Dendritic cell treated with granulocyte-macrophage colony-stimulating factor and Interleukin-4, amounts not matched to agents 40 ng/mL and 50 ng/mL, for 4 days (primary cell): ENCODE data around the gene TRDN.
"Not testable (repeated sequence)": the region's sequence is repeated elsewhere in the genome, so short reads cannot be mapped to it uniquely, and the experiment has no call there.

Source experiments
- H3K27ac Mint-ChIP-seq: one replicate; pipeline ENCODE4 v1.8.0; 2022; ENCODE audit warnings: mild to moderate bottlenecking, mixed read lengths
- H3K27me3 Mint-ChIP-seq: one replicate; pipeline ENCODE4 v1.8.0; 2022; ENCODE audit warnings: mild to moderate bottlenecking, mixed read lengths
- H3K36me3 Mint-ChIP-seq: one replicate; pipeline ENCODE4 v1.8.0; 2022; ENCODE audit warnings: low read depth, mixed read lengths
- H3K4me1 Mint-ChIP-seq: one replicate; pipeline ENCODE4 v1.8.0; 2022; ENCODE audit warnings: low read depth, mixed read lengths
- H3K4me3 Mint-ChIP-seq: one replicate; pipeline ENCODE4 v1.8.0; 2022; ENCODE audit warnings: mild to moderate bottlenecking, moderate library complexity, mixed read lengths
- H3K9me3 Mint-ChIP-seq: one replicate; pipeline ENCODE4 v1.8.0; 2022; ENCODE audit warnings: mixed read lengths
- intact Hi-C: fragments of 100-400 bp; cut with micrococcal nuclease; formaldehyde crosslinking; loops from one replicate; pipeline ENCODE4 v1.15.0; 2022

The TRDN gene

GRCh38 chr6:123472025-123472702 is 164.6 kb downstream of the TRDN start:
- peaks cover 18% of the 10 kb centered on the region for H3K9me3 Mint-ChIP-seq
- H3K4me1 Mint-ChIP-seq, H3K27ac Mint-ChIP-seq, H3K36me3 Mint-ChIP-seq, H3K4me3 Mint-ChIP-seq, H3K27me3 Mint-ChIP-seq, intact Hi-C loops: not testable (repeated sequence)

DNA sequence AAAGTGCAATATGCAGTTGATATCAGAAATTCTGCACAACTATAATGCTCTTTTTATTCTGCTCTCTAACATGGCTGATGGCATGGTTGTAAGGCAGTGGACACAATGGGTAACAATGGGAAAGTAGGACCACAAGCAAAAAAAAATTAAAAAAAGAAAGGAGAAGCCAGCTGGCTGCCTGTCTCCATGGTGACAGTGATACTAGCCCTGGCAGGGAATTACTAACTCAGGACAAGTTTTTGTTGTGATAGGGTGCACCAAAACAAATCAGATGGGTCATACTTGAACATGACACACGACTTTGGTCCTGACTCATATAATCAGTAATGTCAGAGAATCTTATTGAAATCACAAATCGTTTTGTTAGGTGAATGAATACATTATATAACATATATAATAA is 169.4 kb downstream of the TRDN start:
- H3K4me1 Mint-ChIP-seq: no peaks in the 10 kb centered on the region

GRCh38 chr6:123462152-123462551 is 174.6 kb downstream of the TRDN start:
- Mint-ChIP-seq H3K27ac (no peak overlapping the region), H3K4me1 (no peaks in the 10 kb centered on the region), H3K9me3 (no peaks in the 10 kb centered on the region), H3K27me3 (no peaks in the 10 kb centered on the region), H3K36me3 (no peaks in the 10 kb centered on the region), H3K4me3 (no peak overlapping the region)
- intact Hi-C loops: no loop called here

More for the DNA sequence above, 169.4 kb downstream of the TRDN start:
- no peak overlapping the region for H3K4me3 Mint-ChIP-seq
- intact Hi-C loops: no loop called here
- no peak overlapping the region for H3K27ac Mint-ChIP-seq
- H3K36me3 Mint-ChIP-seq: no peaks in the 10 kb centered on the region
- H3K9me3 Mint-ChIP-seq: peaks cover 9% of the 10 kb centered on the region
- no peaks in the 10 kb centered on the region for H3K27me3 Mint-ChIP-seq

- H3K27ac Mint-ChIP-seq: no peak overlapping the region
- no peak overlapping the region for H3K4me3 Mint-ChIP-seq
- no peaks in the 10 kb centered on the region for H3K27me3 Mint-ChIP-seq
- H3K9me3 Mint-ChIP-seq: no peaks in the 10 kb centered on the region
- intact Hi-C loops: no loop called here
- H3K4me1 Mint-ChIP-seq: no peaks in the 10 kb centered on the region
- no peaks in the 10 kb centered on the region for H3K36me3 Mint-ChIP-seq
Observed at GRCh38 chr6:123458218-123458617, 178.5 kb downstream of the TRDN start.

GRCh38 chr6:123456836-123457235 is 179.9 kb downstream of the TRDN start:
- Mint-ChIP-seq H3K4me3 (no peak overlapping the region), H3K9me3 (no peaks in the 10 kb centered on the region), H3K27ac (no peak overlapping the region), H3K36me3 (no peaks in the 10 kb centered on the region), H3K27me3 (no peaks in the 10 kb centered on the region), H3K4me1 (no peaks in the 10 kb centered on the region)
- intact Hi-C loops: no loop called here

DNA sequence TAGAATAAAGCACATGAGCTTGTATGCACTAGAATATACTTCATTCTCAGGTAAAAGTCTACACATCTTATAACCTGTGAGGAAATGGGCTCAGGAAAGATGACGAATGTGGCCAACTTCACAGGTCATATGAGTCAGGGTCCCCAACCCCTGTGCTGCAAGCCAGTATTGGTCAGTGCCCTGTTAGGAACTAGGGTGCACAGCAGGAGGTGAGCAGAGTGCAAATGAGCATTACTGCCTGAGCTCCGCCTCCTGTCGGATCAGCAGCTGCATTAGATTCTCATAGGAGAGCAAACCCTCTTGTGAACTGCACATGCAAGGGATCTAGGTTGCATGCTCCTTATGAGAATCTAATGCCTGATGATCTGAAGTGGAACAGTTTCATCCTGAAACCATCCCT is 182.3 kb downstream of the TRDN start:
- no peak overlapping the region for H3K4me3 Mint-ChIP-seq
- intact Hi-C loops: no loop called here
- no peaks in the 10 kb centered on the region for H3K4me1 Mint-ChIP-seq
- peaks cover 10% of the 10 kb centered on the region for H3K9me3 Mint-ChIP-seq
- no peaks in the 10 kb centered on the region for H3K27me3 Mint-ChIP-seq
- H3K27ac Mint-ChIP-seq: no peak overlapping the region
- no peaks in the 10 kb centered on the region for H3K36me3 Mint-ChIP-seq

DNA sequence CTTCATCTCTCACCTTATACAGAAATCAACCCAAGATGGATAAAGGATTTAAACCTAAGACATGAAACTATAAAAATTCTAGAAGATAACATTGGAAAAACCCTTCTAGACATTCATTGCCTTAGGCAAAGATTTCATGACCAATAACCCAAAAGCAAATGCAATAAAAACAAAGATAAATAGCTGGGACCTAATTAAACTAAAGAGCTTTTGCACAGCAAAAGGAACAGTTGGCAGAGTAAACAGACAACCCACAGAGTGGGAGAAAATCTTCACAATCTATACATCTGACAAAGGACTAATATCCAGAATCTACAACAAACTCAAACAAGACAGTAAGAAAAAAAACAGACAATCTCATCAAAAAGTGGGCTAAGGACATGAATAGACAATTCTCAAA is 183.7 kb downstream of the TRDN start:
- H3K4me3 Mint-ChIP-seq, H3K27me3 Mint-ChIP-seq, H3K27ac Mint-ChIP-seq, H3K36me3 Mint-ChIP-seq, H3K4me1 Mint-ChIP-seq, intact Hi-C loops: not testable (repeated sequence)
- peaks cover 23% of the 10 kb centered on the region for H3K9me3 Mint-ChIP-seq

DNA sequence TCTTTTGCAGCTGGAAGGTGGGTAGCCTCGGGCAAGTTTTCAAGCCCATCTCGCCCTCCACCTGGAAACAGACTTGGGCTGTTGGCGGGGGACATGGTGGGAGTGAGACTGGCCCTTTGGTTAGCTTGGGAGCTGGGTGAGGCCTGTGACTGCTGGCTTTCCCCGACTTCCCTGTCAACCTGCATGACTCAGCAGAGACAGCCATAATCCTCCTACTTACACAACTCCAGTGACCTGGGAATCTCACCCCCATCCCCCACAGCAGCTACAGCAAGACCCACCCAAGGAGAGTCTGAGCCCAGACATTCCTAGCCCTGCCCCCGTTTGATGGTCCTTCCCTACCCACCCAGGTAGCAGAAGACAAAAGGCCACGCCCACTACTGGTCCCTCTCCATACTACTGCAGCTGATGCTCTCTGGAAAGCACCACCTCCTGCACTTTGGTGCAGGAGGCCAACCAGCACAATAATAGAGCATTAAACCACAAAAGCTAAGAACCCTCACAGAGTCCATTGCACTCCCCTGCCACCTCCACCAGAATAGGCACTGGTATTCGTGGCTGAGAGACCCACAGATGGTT is 188.4 kb downstream of the TRDN start:
- Mint-ChIP-seq H3K27ac (no peak overlapping the region), H3K4me1 (no peaks in the 10 kb centered on the region), H3K27me3 (no peaks in the 10 kb centered on the region), H3K9me3 (peaks cover 34% of the 10 kb centered on the region), H3K4me3 (no peak overlapping the region), H3K36me3 (no peaks in the 10 kb centered on the region)
- intact Hi-C loops: no loop called here

DNA sequence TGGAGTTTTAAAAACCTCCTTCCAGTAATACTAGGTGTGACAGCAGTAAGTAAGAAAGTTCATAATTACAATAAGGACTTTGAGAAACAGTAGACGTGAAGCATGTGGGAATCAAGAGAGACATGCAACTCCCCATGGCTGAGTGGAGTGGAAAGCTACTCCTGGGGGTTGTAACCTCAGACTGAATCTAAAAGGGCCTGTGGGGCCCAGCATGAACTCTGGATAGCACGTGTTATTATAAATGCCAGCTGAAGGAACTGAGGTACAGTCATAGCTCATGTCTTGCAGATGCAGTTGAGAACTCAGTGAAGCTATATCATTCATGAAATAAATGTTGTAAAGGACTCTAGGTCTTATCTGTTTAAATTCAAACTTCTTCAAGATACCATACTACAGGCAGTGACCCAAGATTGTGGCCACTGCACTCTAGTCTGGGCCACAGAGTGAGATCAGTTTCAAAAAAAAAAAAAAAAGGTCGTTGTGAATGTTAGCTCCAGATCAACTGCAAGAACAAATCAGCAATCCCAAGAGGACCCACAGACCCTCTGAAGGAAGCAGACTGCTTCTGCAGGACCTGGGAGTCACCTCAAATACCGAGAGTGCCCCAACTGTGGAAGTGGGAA is 189.3 kb downstream of the TRDN start:
- no peaks in the 10 kb centered on the region for H3K4me1 Mint-ChIP-seq
- no peak overlapping the region for H3K27ac Mint-ChIP-seq
- no peaks in the 10 kb centered on the region for H3K36me3 Mint-ChIP-seq
- intact Hi-C loops: no loop called here
- H3K27me3 Mint-ChIP-seq: no peaks in the 10 kb centered on the region
- H3K4me3 Mint-ChIP-seq: no peak overlapping the region
- H3K9me3 Mint-ChIP-seq: peaks cover 41% of the 10 kb centered on the region

- Mint-ChIP-seq H3K36me3 (no peaks in the 10 kb centered on the region), H3K9me3 (peaks cover 9% of the 10 kb centered on the region), H3K27me3 (no peaks in the 10 kb centered on the region), H3K27ac (no peak overlapping the region), H3K4me1 (no peaks in the 10 kb centered on the region), H3K4me3 (no peak overlapping the region)
- intact Hi-C loops: no loop called here
Observed at GRCh38 chr6:123439371-123439770, 197.4 kb downstream of the TRDN start.

- Mint-ChIP-seq H3K27me3 (no peaks in the 10 kb centered on the region), H3K36me3 (no peaks in the 10 kb centered on the region), H3K4me1 (no peaks in the 10 kb centered on the region), H3K4me3 (no peak overlapping the region), H3K27ac (no peak overlapping the region), H3K9me3 (no peaks in the 10 kb centered on the region)
- intact Hi-C loops: no loop called here
Observed at GRCh38 chr6:123434186-123434585, 202.6 kb downstream of the TRDN start.

DNA sequence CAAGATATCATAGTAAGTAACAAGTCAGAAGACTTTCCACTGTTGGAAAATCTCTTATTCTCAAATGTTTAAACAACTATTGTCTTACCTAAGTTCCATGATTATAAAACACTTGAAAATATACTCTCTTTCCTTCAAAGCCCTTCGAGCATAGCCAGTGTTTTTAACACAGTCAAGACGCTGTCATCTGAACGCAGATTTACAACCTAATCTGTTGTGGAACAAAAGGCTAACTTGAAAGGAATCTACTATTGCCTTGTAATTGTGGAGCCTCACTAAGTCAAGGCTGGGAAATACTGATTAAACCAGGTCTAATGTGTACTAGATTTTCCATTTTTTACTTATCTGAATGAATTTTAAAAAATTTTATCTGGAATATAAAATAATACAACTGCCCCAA is 205.8 kb downstream of the TRDN start:
- H3K27me3 Mint-ChIP-seq: no peaks in the 10 kb centered on the region
- no peak overlapping the region for H3K4me3 Mint-ChIP-seq
- no peak overlapping the region for H3K27ac Mint-ChIP-seq
- H3K9me3 Mint-ChIP-seq: no peaks in the 10 kb centered on the region
- H3K4me1 Mint-ChIP-seq: no peaks in the 10 kb centered on the region
- no peaks in the 10 kb centered on the region for H3K36me3 Mint-ChIP-seq
- intact Hi-C loops: no loop called here

GRCh38 chr6:123427008-123427407 is 209.7 kb downstream of the TRDN start:
- no peaks in the 10 kb centered on the region for H3K36me3 Mint-ChIP-seq
- H3K27me3 Mint-ChIP-seq: no peaks in the 10 kb centered on the region
- intact Hi-C loops: no loop called here
- H3K9me3 Mint-ChIP-seq: no peaks in the 10 kb centered on the region
- H3K4me3 Mint-ChIP-seq: no peak overlapping the region
- H3K4me1 Mint-ChIP-seq: no peaks in the 10 kb centered on the region
- no peak overlapping the region for H3K27ac Mint-ChIP-seq

- intact Hi-C loops: no loop called here
- Mint-ChIP-seq H3K36me3 (no peaks in the 10 kb centered on the region), H3K4me3 (no peak overlapping the region), H3K27me3 (no peaks in the 10 kb centered on the region), H3K4me1 (no peaks in the 10 kb centered on the region), H3K9me3 (no peaks in the 10 kb centered on the region), H3K27ac (no peak overlapping the region)
Observed at GRCh38 chr6:123423130-123423529, 213.6 kb downstream of the TRDN start.

- no peaks in the 10 kb centered on the region for H3K27me3 Mint-ChIP-seq
- intact Hi-C loops: no loop called here
- no peaks in the 10 kb centered on the region for H3K4me1 Mint-ChIP-seq
- no peaks in the 10 kb centered on the region for H3K9me3 Mint-ChIP-seq
- no peak overlapping the region for H3K4me3 Mint-ChIP-seq
- no peaks in the 10 kb centered on the region for H3K36me3 Mint-ChIP-seq
- H3K27ac Mint-ChIP-seq: no peak overlapping the region
Observed at GRCh38 chr6:123420512-123420911, 216.2 kb downstream of the TRDN start.
